ENCODE results near the gene KIF9. TPM values are rescaled to one million over a fixed set of nuclear protein-coding genes. Genes with fewer than 3 reads are reported as not detected.
A peak's percentile ranks its signal among the peaks of the same experiment; 100 is the strongest.
"Not testable (repeated sequence)": the region's sequence is repeated elsewhere in the genome, so short reads cannot be mapped to it uniquely, and the experiment has no call there.

KIF9 gene
- polyA plus RNA-seq, 10 donors = 4.4 to 7.3 (median 5.9) TPM

DNA sequence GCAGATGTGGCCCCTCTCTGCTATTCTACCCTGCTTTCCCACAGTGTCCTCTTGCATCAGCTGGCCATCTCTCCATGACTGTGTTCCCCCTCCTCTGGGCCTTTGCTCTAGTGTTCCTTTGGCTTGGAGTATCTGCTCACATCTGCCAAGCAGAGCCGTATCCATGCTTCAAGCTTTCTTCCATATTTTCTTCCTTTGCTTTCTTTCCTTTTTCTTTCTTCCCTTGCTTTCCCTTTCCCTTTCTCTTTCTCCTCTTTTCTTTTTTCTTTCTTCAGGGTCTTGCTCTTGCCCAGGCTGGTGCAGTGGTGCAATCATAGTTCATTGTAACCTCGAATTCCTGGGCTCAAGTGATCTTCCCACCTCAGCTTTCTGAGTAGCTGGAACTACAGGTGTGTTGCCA is 12.7 kb upstream of the KIF9 start:
- DNase-seq = peak in 1 of 3 donors; percentile 50

DNA sequence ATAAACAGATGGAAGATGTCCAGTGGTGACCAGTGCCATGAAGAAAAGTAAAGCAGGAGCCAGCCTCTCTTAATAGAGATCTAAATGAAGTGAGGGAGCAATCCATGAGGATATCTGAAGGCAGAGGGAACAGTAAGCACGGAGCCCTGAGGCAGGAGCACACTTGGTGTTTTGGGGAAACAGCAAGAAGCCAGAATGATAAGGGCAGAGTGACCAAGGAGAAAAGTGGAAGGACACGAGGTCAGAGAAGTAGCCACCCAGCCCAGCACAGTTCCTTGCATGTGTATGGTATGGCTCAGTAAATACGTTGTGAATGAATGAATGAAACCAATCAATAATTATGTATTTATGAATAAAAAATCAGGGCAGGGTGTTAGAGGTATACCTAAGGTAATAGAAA is 11.8 kb upstream of the KIF9 start:
- DNase-seq = no peak

DNA sequence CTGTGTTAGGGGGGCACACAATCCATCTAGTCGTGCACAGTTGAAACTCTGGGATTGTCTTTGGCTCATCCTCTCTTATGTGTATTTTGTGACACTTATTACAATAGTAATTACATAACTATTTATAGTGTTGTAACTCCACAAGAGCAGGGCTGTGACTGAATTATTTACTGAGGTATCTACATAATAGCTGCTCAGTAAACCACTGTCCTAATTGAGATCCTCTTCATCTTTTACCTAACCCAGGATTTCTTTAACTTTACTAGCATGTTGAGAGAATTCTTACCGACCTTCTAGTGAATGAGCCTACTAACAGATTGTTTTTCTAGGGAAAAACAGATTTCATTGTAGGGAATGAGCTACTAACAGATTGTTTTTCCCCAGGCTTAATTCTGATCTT is 11.2 kb upstream of the KIF9 start:
- no peak for DNase-seq

DNA sequence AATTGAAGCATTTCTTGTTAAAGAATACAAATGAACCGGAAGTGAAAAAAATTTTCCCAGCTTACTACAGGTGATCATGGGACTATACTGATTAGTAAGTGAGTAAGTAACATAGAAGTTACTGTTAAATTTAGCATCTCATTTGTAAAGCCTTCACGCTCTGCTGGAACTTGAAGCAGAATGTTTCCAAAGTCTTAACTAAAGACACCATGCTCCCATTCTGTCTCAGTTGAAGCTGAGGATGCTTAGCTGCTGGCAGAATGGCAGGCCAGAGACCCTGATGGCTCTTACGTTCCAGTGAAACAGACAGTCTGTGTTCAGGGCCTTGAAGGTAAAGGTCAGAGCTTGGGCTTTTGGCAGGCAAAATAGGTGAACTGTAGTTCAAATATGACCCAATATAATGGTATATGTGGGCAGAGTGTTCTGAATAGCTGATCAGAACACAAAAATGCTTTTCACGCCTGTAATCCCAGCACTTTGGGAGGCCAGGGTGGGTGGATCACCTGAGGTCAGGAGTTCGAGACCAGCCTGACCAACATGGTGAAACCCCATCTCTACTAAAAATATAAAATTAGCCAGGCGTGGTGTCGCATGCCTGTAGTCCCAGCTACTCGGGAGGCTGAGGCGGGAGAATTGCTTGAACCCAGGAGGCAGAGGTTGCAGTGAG is 9.3 kb upstream of the KIF9 start:
- DNase-seq = not testable (repeated sequence)

DNA sequence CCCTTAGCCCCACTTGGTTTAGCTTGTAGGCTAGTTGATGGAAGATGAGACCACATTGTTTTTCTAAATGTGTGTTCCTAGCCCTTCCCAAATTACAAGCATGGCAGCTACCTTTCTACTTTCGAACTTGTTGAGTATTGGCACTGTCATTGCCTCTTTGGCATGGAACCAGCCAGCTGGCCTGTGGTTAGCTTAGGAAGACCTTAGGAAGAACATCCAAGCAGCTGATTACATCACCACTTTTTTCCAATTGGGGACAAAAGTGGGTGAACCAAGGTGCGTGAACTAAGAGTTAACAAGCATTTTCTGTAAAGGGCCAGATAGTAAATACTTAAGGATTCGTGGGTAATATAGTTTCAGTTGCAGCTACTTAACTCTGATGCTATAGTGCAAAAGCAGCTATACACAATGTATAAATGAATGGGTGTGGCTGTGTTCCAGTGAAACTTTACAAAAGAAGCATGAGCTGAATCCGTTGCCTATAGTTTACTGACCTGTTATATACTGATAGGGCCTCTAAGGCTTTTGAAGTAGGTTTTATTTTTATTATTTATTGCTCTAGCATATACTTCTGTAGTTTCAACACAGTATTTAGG is 8.7 kb upstream of the KIF9 start:
- DNase-seq = no peak

DNA sequence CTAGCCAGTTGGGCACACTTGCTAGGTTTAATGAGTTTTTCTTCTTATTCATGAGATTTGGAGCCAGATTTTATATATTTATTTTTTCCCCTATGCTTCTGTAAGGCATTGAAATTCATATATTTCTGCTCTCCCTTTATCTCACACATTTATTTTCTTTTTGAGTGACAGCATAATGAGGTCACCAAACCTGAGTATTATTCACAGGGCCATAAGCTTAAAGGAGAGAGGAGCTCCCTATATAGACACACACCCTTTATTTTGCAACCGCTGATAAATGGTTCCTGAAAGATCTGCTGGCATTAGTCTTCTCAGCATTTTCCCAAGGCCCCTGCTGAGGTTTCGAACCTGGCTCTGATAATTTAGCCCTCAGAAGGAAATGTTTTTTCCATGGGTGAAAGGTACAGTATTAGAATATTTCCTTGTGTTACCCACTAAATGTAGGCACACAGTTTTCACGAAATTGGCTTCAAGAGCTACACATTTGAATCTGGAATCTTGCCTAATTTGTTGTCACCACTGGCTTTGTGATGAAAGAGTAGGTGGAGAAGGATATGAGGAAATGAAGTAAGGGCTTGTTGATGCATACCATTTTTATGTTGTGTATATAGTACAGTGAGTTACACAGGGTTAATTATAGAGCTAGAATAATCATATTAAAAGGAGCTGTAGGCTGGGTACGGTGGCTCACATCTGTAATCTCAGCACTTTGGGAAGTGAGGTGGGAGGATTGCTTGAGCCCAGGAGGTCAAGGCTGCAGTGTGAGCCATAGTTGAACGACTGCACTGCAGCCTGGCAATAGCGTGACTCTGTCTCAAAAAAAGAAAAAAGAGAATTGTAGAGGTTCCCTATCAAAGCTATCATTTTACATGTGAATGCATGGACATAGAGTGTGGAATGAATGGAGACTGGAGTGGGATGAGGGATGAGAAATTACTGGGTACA is 6.6 kb upstream of the KIF9 start:
- DNase-seq = no peak

DNA sequence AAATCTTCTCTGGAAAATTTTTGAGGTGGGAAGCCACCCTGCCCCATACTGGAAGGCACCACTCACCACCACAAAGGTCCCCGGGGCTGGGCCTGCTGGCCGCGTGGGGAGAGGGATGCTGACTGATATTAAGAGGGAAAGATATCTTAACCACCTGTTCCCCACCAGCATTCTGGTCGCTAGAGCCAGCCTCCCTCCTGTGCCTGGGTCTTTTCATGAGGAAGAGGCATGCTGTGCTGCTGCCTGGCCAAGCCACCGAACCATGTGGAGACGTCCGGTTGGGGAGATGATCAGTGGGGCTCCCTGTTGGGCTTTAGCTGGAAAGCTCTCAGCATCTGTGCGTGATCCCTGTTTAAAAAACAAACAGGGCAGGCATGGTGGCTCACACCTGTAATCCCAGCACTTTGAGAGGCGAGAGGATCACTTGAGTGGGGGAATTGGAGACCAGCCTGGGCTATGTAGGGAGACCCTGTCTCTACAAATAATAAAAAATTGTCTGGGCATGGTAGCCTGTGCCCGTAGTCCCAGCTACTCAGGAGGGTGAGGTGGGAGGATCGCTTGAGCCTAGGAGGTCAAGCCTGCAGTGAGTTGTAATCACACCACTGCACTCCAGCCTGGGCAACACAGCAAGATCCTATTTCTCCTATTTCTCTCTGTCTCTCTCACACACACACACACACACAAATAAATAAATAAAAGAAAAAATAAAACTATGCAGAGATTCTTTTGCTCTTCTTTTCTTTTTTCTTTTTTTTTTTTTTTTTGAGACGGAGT is 1.2 kb upstream of the KIF9 start:
- peak in 1 of 3 donors; percentile 26 for DNase-seq

DNA sequence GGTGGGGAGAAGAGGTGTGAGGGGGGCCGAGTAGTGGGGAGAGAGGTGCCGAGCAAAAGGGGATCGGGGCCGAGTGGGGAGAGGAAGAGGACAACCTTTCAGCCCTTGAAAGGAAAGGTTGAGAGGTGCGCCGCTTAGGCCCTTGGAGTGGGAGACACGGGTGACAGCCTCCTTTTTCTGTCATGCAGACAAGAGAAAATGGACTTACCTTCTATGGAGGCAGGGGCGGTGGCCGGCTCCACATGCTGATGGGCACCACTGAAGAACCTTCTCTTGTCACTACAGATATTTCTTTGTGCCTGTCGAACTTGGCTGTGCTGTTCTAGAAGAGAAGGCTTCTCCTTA is 566 bp upstream of the KIF9 start:
- peak in 1 of 3 donors; percentile 12 for DNase-seq

DNA sequence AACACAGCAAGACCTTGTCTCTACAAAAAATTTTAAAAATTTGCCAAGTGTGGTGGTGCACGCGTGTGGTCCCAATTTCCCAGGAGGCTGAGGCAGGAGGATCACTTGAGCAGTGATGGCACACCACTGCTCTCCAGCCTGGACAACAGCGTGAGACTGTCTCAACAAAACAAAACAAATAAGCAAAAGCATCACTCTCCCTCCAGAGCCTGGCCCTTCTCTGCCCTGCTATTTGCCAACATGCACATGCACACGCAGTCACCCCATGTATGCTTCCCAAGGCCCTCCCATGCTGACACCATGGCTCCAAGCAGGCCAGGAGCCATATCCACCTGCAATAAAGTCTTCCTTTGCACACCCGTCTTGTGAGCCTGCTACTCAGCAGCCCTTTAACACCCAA is 2.1 kb downstream of the KIF9 start:
- DNase-seq = no peak

DNA sequence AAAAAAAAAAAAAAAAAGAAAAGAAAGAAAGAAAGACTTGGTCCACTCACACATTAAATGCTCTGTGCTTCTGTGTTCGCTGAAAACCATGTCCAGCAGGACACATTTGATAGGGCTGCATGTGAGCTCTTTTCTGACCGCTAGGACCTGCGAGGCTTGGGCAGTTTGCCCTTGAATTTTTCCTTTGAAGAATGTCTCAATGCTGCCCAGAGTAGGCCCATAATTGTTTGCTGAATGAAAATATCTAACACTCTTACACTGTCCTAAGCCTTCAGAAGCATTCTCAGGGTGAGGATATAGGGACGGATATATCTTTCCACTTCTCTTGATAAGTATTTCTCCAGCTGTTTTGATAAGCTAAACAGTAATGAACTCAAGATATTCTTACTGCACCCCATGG is 6.0 kb downstream of the KIF9 start:
- DNase-seq = no peak

DNA sequence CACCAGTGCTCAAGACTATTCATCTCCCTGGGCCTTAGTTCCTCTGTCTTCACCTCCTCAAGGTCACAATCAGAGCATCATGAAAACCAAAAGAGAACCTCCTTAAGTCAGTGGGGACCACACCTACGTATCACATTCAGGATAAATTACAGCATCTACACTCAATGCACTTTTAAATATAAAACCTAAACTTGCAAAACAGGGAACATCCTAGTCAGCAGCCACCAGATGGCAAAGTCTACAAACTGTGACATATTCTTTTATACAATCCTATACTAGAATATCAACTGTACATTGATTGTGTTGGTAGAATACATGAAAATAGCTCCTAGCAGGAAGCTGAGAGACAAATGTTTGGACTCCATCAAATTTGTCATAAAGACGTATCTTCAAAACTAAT is 7.9 kb downstream of the KIF9 start:
- no peak for DNase-seq

DNA sequence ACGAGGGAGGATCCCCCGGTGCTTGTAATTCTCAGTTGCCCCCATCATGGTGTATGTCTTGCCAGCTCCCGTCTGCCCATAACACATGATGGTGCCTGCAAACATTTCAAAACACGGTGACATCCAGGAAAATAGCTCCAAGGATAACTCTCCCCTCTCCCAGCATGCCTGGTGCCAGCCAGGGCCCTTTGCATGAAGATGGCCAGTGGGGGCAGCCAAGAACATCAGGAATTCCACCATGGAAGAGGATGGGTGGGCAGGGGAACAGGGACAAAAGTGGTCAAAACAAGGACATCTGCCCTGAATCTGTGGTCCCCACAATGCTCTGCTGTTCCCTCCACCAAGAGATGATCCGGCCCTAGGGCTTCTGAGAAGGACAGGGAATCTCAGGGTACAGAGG is 9.0 kb downstream of the KIF9 start:
- no peak for DNase-seq

DNA sequence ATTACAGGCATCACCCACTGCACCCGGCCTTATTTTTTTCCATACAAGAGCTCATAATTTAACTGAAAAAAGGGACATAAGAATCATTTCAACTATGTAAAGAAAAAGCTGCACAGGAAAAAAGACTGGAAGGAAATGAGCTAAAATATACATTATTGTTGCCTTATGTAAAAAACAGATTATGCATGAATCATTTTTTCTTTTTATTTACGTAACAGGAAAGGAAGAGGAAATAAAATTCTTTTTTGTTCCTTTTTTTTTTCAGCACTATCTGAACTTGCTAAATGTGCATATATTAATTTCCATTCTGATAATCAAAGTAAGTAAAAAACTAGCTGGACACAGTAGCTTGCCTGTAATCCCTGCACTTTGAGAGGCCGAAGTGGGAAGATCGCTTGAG is 12.1 kb downstream of the KIF9 start:
- DNase-seq = no peak

DNA sequence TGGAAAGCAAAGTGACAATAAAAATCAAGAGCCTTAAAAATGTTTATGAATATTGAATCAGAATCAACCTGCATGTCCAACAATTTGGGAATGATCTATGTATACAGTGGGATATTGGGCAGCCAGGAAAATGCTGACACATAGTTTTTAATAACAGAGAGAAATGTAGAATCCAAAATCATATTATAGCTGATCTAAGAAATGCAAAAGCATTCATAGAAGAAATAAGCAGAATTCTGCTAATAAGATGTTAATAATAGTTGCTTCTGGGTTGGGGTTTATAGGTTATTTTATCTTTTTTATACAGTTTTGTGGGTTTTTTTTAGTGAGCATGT is 15.1 kb downstream of the KIF9 start:
- no peak for DNase-seq

DNA sequence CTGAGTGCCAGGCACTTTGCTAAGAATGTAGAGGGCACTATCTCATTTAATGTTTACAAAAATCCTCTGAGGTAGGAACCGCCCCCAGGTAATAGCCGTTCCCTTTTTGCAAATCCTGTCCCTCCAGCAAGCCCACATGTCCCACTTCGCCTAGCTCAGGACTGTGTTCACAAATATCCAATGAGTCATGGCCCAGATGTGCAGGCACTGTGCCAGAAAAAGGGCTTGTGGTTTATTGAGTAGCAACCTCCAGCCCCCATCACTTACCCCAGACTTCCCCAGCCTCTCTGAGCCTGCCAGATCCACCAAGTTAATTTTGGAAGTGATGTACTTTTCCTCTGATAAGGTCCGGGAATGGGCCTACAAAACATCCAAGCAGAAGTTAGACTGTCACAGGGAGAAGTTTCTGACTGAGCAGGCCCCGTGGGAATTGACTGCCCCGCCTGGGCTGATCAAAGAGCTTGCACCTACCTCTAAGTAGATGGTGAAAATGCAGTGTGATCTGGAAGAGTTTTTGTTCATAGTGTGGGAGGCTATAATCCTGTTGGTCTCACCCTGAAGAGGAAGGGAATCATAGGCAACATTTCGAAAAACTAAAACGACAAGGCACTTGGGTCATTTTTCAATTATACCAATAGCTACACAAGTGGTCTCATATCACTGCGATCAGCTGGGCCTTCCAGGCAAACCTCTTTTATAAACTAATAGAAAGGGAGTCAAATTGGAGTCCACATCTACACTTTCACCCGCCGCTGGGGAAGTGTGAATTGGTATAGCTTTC is 15.7 kb downstream of the KIF9 start:
- peak; percentile 82 to 89 (median 87) for DNase-seq

DNA sequence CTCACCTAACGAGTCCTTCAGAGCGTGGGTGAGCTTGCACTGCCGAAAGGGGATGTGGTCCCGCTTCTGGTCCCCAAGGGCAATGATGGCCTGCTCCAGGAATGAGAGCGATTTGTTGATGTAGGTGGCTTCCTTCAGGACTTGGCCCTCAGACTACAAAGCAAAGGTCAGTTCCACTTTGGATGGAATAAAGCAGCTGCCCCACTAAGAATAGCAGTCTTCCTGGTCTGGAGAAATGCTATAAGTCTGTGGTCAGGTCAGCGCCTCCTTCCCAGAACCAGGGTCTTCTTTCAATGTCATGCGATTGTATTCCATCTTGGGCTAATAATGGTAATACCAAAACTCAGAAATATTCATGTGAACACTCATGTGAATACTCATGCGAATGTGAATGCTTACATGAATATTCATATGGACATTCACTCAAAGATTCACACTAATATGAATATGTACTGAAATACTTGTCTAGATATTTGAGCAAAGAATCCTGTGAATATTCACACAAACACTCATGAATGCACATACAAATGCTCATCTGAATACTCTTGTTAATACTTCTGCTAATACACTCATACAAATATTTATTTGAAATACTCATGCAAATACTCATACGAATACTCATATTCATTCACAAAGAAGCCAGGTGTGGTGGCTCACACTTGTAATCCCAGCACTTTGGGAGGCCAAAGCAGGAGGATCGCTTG is 16.7 kb downstream of the KIF9 start:
- DNase-seq = no peak

DNA sequence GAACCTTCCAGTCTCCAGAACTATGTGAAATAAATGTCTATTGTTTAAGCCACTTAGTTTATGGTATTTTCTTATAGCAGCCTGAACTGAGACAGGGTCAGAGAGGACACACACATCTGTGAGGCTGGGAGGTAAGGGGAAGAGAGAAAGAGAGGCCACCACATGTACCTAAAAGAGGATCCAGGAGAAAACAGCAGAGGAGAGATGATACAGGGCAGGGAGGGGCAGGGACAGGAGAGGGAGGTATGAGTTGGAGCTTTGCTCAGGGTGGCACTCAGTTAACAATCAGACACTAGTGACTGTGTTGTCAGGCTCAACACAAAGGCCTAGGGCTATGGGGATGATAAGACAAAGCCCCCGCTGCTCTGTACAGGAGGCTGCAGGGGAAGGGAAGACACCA is 17.6 kb downstream of the KIF9 start:
- DNase-seq = no peak

DNA sequence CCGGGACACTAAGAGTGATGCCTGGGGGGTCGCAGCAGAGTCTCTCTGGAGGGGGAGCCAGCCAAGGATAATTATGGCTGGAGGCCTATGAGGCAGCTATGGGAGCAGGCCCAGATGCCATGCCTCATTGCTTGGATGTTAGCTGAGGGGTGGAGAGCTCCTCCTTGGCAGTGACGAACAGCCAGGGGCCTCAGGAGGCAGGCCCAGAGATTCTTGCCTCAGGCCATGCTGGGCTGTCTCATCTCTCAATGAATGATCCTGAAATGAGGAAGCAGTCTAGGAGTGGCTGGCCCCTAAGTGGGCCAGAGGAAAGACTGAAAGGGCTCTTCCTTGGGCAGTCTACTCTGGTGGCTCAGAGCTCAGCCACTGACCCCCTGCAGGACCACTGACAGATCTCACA is 21.3 kb downstream of the KIF9 start:
- no peak for DNase-seq

DNA sequence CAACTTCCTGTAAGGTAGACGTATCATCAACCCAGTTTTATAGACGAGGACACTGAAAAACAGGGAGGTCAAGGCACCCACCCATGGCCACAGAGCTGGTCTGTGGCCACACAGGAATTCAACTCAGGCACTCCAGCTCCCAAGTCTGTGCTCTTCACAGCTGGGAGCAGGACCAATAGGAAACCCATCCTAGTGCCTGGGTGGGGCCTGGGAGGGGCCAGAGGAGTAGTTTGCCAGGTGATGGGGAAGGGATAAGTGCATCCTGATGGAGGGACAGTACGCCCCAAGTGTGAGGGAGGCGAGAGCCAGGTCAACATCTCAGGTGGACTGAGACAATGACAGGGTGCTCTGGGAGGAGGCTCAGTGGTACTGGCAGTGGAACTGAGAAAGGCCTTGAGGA is 22.0 kb downstream of the KIF9 start:
- DNase-seq = no peak

DNA sequence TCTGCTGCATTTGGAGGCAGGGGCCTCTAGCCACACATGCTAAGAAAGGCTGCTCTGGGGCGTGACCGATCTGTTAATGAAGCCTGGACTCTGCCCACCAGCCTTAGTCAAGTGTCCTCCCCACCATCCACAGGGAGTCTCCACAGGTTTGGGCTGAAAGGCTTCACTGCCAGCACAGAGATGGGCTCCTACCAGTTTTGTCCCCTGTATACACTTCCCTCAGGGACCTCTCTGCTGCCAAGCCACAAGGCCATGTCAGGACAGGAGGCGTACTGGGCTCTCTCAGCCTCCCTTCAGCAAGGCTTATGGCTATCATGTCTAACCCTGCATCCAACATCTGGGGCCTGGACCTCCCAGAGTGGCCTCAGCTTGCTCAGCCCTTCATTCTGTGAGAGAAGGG is 23.5 kb downstream of the KIF9 start:
- DNase-seq = no peak

DNA sequence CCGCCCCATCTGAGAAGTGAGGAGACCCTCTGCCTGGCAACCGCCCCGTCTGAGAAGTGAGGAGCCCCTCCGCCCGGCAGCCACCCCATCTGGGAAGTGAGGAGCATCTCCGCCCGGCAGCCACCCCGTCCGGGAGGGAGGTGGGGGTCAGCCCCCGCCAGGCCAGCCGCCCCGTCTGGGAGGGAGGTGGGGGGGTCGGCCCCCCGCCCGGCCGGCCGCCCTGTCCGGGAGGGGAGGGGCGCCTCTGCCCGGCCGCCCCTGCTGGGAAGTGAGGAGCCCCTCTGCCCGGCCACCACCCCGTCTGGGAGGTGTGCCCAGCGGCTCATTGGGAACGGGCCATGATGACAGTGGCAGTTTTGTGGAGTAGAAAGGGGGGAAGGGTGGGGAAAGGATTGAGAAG is 26.3 kb downstream of the KIF9 start:
- DNase-seq = not testable (repeated sequence)

Measured in muscle of back (tissue), 11 donors.